IPS DF 6.9 (cell line): ENCODE measurements around the gene BMP5.

Experiments used
- DNase-seq: peaks from one replicate; pipeline ENCODE4 v3.0.0-alpha.2; 2013; ENCODE audit warnings: low read depth, low spot score
- H3K27ac ChIP-seq: one replicate; pipeline ENCODE4 v1.5.1; 2013; ENCODE audit warnings: low read length, control low read depth
- H3K27me3 ChIP-seq: 2 replicates; pipeline ENCODE4 v1.6.1; 2013; ENCODE audit warnings: mild to moderate bottlenecking, low read length; ENCODE audit not compliant: control insufficient read depth, insufficient read depth
- H3K36me3 ChIP-seq: 2 replicates; pipeline ENCODE4 v1.6.1; 2013; ENCODE audit warnings: low read length; ENCODE audit not compliant: control insufficient read depth, insufficient read depth
- H3K4me1 ChIP-seq: 2 replicates; pipeline ENCODE4 v1.6.1; 2013; ENCODE audit warnings: low read length; ENCODE audit not compliant: control insufficient read depth, insufficient read depth
- H3K4me3 ChIP-seq: 2 replicates; pipeline ENCODE4 v1.5.1; 2013; ENCODE audit warnings: mild to moderate bottlenecking, low read length
- H3K9me3 ChIP-seq: 2 replicates; pipeline ENCODE4 v1.6.1; 2013; ENCODE audit warnings: low read length, inconsistent platforms; ENCODE audit not compliant: control insufficient read depth, insufficient read depth
- WGBS: extraction: QIAGEN DNeasy Blood & Tissue Kit; methylation state at CpG from one replicate; pipeline ENCODE4 v1.1.7; 2013; ENCODE audit warnings: mixed read lengths, missing lambda C conversion rate; ENCODE audit not compliant: insufficient read length, insufficient coverage; 5-methylcytosine and 5-hydroxymethylcytosine counted together

BMP5 gene

GRCh38 chr6:55872866-55873265 lies 2.5 kb downstream of the BMP5 start:
- H3K36me3 ChIP-seq = no peaks in the 10 kb centered on the region
- DNase-seq = no peak
- no peak overlapping the region for H3K27ac ChIP-seq

GRCh38 chr6:55870181-55870813 lies 5.1 kb downstream of the BMP5 start:
- DNase-seq = no peak
- no peaks in the 10 kb centered on the region for H3K9me3 ChIP-seq
- no peaks in the 10 kb centered on the region for H3K36me3 ChIP-seq
- H3K27me3 ChIP-seq = no peaks in the 10 kb centered on the region
- WGBS = no CpG with 5 or more reads among the region's 3 CpGs
- H3K27ac ChIP-seq = no peak overlapping the region
- no peaks in the 10 kb centered on the region for H3K4me1 ChIP-seq
- H3K4me3 ChIP-seq = no peak overlapping the region

More at GRCh38 chr6:55872866-55873265, 2.5 kb downstream of the BMP5 start:
- no CpG with 5 or more reads among the region's 3 CpGs for WGBS
- no peaks in the 10 kb centered on the region for H3K27me3 ChIP-seq
- no peaks in the 10 kb centered on the region for H3K9me3 ChIP-seq
- no peaks in the 10 kb centered on the region for H3K4me1 ChIP-seq
- H3K4me3 ChIP-seq = no peak overlapping the region

GRCh38 chr6:55869674-55870073 lies 5.7 kb downstream of the BMP5 start:
- WGBS = no CpG with 5 or more reads among the region's 1 CpG
- no peak overlapping the region for H3K4me3 ChIP-seq
- no peak for DNase-seq
- no peak overlapping the region for H3K27ac ChIP-seq
- H3K4me1 ChIP-seq = no peaks in the 10 kb centered on the region
- no peaks in the 10 kb centered on the region for H3K36me3 ChIP-seq
- H3K9me3 ChIP-seq = no peaks in the 10 kb centered on the region
- no peaks in the 10 kb centered on the region for H3K27me3 ChIP-seq

GRCh38 chr6:55868771-55869479 lies 6.5 kb downstream of the BMP5 start:
- H3K27ac ChIP-seq = no peak overlapping the region
- WGBS = 100% methylated on average over 1 of the region's 5 CpGs

GRCh38 chr6:55868176-55868575 lies 7.2 kb downstream of the BMP5 start:
- Histone ChIP-seq H3K9me3 (no peaks in the 10 kb centered on the region), H3K36me3 (no peaks in the 10 kb centered on the region), H3K27me3 (no peaks in the 10 kb centered on the region), H3K4me3 (no peak overlapping the region), H3K27ac (no peak overlapping the region), H3K4me1 (no peaks in the 10 kb centered on the region)
- no CpG with 5 or more reads among the region's 1 CpG for WGBS
- DNase-seq = no peak

More at GRCh38 chr6:55868771-55869479, 6.5 kb downstream of the BMP5 start:
- no peak for DNase-seq
- Histone ChIP-seq H3K36me3 (no peaks in the 10 kb centered on the region), H3K27me3 (no peaks in the 10 kb centered on the region), H3K4me1 (no peaks in the 10 kb centered on the region), H3K9me3 (no peaks in the 10 kb centered on the region), H3K4me3 (no peak overlapping the region)

GRCh38 chr6:55866128-55866527 lies 9.3 kb downstream of the BMP5 start:
- WGBS = no CpG with 5 or more reads among the region's 2 CpGs
- no peak overlapping the region for H3K27ac ChIP-seq
- H3K4me1 ChIP-seq = no peaks in the 10 kb centered on the region
- H3K9me3 ChIP-seq = no peaks in the 10 kb centered on the region
- no peak for DNase-seq
- no peak overlapping the region for H3K4me3 ChIP-seq
- no peaks in the 10 kb centered on the region for H3K27me3 ChIP-seq
- H3K36me3 ChIP-seq = no peaks in the 10 kb centered on the region

GRCh38 chr6:55853008-55854001 lies 22.1 kb downstream of the BMP5 start:
- Histone ChIP-seq H3K27ac (no peak overlapping the region), H3K36me3 (no peaks in the 10 kb centered on the region), H3K9me3 (no peaks in the 10 kb centered on the region), H3K4me1 (no peaks in the 10 kb centered on the region), H3K4me3 (no peak overlapping the region), H3K27me3 (no peaks in the 10 kb centered on the region)
- no CpG with 5 or more reads among the region's 7 CpGs for WGBS
- DNase-seq = no peak

- no peak overlapping the region for H3K4me3 ChIP-seq
- H3K9me3 ChIP-seq = no peaks in the 10 kb centered on the region
- H3K27me3 ChIP-seq = no peaks in the 10 kb centered on the region
- DNase-seq = no peak
- H3K4me1 ChIP-seq = no peaks in the 10 kb centered on the region
- no peaks in the 10 kb centered on the region for H3K36me3 ChIP-seq
- no peak overlapping the region for H3K27ac ChIP-seq
Observed at GRCh38 chr6:55841341-55841740, 34.0 kb downstream of the BMP5 start.

- H3K9me3 ChIP-seq = no peaks in the 10 kb centered on the region
- DNase-seq = no peak
- H3K27me3 ChIP-seq = no peaks in the 10 kb centered on the region
- no peak overlapping the region for H3K4me3 ChIP-seq
- H3K4me1 ChIP-seq = no peaks in the 10 kb centered on the region
- no peak overlapping the region for H3K27ac ChIP-seq
- H3K36me3 ChIP-seq = no peaks in the 10 kb centered on the region
Observed at GRCh38 chr6:55839080-55839479, 36.3 kb downstream of the BMP5 start.

GRCh38 chr6:55836945-55837344 lies 38.4 kb downstream of the BMP5 start:
- H3K4me1 ChIP-seq = no peaks in the 10 kb centered on the region
- no CpG with 5 or more reads among the region's 4 CpGs for WGBS
- no peaks in the 10 kb centered on the region; the same call in 1 of the 2 replicates for H3K9me3 ChIP-seq
- H3K27ac ChIP-seq = no peak overlapping the region
- H3K36me3 ChIP-seq = no peaks in the 10 kb centered on the region
- DNase-seq = no peak
- H3K4me3 ChIP-seq = no peak overlapping the region
- H3K27me3 ChIP-seq = no peaks in the 10 kb centered on the region
